ENCODE measurements around the gene KIAA1217. TPM values are rescaled to one million over a fixed set of nuclear protein-coding genes. Genes with fewer than 3 reads are reported as not detected.
"Not testable (repeated sequence)": the region's sequence is repeated elsewhere in the genome, so short reads cannot be mapped to it uniquely, and the experiment has no call there.

Gene KIAA1217
- total and polyA plus RNA-seq, 3 donors from 2014 or later, result 40.0 to 197 (median 134) TPM

- H3K36me3 ChIP-seq (ENCODE audit: low read depth, missing control alignments), result no peaks in the 10 kb centered on the region
- 88 to 92% methylated on average over 7 of the region's 7 CpGs for WGBS, 2 donors
- H3K9me3 ChIP-seq, result no peaks in the 10 kb centered on the region
- H3K27me3 ChIP-seq, result no peaks in the 10 kb centered on the region
- TF ChIP-seq CTCF (IDR thresholded peaks at IDR 0.05), result no peak
- no peak for TF ChIP-seq POLR2A (IDR thresholded peaks at IDR 0.05)
- intact Hi-C loops (cut with DNase I; ENCODE audit: low total_unique reads), result no loop called here
- H3K4me3 ChIP-seq, result no peak overlapping the region
- H3K4me1 ChIP-seq, result peaks cover 10% of the 10 kb centered on the region
- peak overlapping the region; percentile 9 to 22 for H3K27ac ChIP-seq
- DNase-seq, result no peak
Observed at GRCh38 chr10:24344695-24345463, 135.9 kb downstream of the KIAA1217 start.

- H3K27me3 ChIP-seq, result no peaks in the 10 kb centered on the region
- H3K4me3 ChIP-seq, result no peak overlapping the region
- H3K9me3 ChIP-seq, result no peaks in the 10 kb centered on the region
- H3K36me3 ChIP-seq (ENCODE audit: low read depth, missing control alignments), result no peaks in the 10 kb centered on the region
- WGBS, 2 donors, result 80 to 82% methylated on average over 5 of the region's 5 CpGs
- intact Hi-C loops (cut with DNase I; ENCODE audit: low total_unique reads), result no loop called here
- DNase-seq, result no peak
- peaks cover 18% of the 10 kb centered on the region for H3K4me1 ChIP-seq
- TF ChIP-seq CTCF (IDR thresholded peaks at IDR 0.05), result no peak
- no peak for TF ChIP-seq POLR2A (IDR thresholded peaks at IDR 0.05)
- H3K27ac ChIP-seq, result no peak overlapping the region
Observed at GRCh38 chr10:24346877-24347519, 138.1 kb downstream of the KIAA1217 start.

- Histone ChIP-seq H3K4me1 (peaks cover 14% of the 10 kb centered on the region), H3K4me3 (no peak overlapping the region), H3K27ac (peak overlapping the region in 1 of 2 donors; percentile 49), H3K27me3 (no peaks in the 10 kb centered on the region), H3K36me3 (ENCODE audit: low read depth, missing control alignments) (no peaks in the 10 kb centered on the region), H3K9me3 (no peaks in the 10 kb centered on the region)
- WGBS, 2 donors, result 50 to 55% methylated on average over 3 of the region's 3 CpGs
- intact Hi-C loops (cut with DNase I; ENCODE audit: low total_unique reads), result no loop called here
- TF ChIP-seq POLR2A (IDR thresholded peaks at IDR 0.05), result no peak
- TF ChIP-seq CTCF (IDR thresholded peaks at IDR 0.05), result no peak
- peak; percentile 35 for DNase-seq
Observed at GRCh38 chr10:24349379-24350001, 140.6 kb downstream of the KIAA1217 start.

- Histone ChIP-seq H3K36me3 (ENCODE audit: low read depth, missing control alignments) (no peaks in the 10 kb centered on the region), H3K4me1 (peaks cover 12% of the 10 kb centered on the region), H3K9me3 (no peaks in the 10 kb centered on the region), H3K4me3 (no peak overlapping the region), H3K27ac (peak overlapping the region; percentile 3 to 49), H3K27me3 (no peaks in the 10 kb centered on the region)
- TF ChIP-seq CTCF (IDR thresholded peaks at IDR 0.05), result no peak
- TF ChIP-seq POLR2A (IDR thresholded peaks at IDR 0.05), result no peak
- intact Hi-C loops (cut with DNase I; ENCODE audit: low total_unique reads), result no loop called here
- 49 to 54% methylated on average over 9 of the region's 9 CpGs for WGBS, 2 donors
- no peak for DNase-seq
Observed at GRCh38 chr10:24350070-24350921, 141.4 kb downstream of the KIAA1217 start.

- H3K4me1 ChIP-seq, result peaks cover 12% of the 10 kb centered on the region
- DNase-seq; H3K27ac ChIP-seq; H3K9me3 ChIP-seq; intact Hi-C loops (cut with DNase I; ENCODE audit: low total_unique reads); H3K36me3 ChIP-seq (ENCODE audit: low read depth, missing control alignments); H3K27me3 ChIP-seq; H3K4me3 ChIP-seq: not testable (repeated sequence)
- 87 to 97% methylated on average over 7 of the region's 7 CpGs for WGBS, 2 donors
Observed at GRCh38 chr10:24350922-24351225, 141.9 kb downstream of the KIAA1217 start.
